GM18861 (cell line): Measurements from ENCODE around the gene KLHL6.
A peak's percentile ranks its signal among the peaks of the same experiment; 100 is the strongest.
"Not testable (repeated sequence)": the region's sequence is repeated elsewhere in the genome, so short reads cannot be mapped to it uniquely, and the experiment has no call there.

Source experiments
- ATAC-seq: cut with Tn5 transposase; IDR thresholded peaks from one replicate; pipeline ENCODE4 v1.9.1; 2021; ENCODE audit not compliant: unreplicated experiment

The KLHL6 gene

DNA sequence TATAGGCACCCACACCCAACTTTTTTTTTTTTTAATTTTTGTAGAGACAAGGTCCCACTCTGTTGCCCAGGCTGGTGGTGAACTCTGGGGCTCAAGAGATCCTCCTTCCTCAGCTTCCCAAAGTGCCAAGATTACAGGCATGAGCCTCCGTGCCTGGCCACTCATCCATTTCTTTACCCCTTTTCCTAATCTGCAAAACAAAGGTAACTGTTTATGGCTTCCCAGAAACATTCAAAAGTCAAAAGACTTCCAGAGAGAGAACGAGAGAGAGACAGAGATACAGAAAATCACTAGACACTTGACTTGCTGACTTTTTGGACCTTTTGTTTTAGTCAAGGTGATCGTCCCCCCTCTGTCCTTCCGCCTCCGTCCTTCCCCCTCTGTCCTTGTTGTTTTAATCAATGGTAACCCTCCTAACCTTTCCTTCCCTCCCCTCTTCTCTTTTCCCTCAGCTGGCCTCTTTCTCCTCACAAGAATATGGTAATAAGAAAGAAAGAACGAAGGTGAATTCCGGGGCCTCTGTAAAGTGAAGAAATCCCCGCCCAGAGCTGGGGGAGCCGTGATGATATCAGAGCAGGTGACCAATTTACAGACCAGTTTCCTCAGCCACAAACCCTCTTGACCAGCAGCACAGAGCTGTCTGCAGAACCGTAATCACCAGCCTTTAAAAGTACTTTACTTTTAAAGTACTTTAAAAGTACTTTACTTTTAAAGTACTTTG lies 21.9 kb downstream of the KLHL6 start:
- ATAC-seq = peak; percentile 41

DNA sequence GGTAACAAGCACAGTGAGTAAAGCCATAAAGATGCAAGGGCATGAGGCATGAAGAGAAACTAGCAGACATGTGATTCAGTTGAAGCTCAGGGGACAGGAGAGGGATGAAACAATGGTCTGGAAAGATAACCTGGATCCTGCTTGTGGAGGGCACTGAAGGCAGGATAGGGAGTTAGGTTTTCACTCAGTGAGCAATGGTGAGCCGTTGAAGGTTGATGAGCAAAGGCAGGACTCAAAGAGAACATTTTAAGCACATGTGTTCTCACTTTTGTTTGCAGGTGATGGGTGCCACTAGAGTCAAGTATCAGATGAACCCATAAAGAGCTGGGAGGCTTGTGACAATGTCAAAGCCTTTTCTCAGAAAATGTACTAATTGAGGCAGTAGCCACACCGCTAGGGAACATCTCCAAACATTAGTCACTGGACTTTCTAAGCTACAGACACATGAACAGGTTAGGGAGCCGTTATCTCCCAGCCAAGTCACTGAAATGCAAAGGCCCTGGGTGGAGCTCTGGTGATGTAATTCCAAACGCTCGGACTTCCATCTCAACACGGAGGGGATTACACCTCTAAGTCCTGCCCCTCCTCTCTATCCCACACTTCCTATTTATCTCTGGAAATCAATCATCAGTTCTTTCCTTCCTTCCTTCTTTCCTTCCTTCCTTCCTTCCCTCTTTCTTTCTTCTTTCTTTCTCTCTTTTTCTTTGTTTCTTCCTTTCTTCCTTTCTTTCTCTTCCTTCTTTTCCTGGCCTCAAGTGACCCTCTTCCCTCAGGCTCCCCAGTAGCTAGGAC lies 22.7 kb downstream of the KLHL6 start:
- ATAC-seq = no peak

DNA sequence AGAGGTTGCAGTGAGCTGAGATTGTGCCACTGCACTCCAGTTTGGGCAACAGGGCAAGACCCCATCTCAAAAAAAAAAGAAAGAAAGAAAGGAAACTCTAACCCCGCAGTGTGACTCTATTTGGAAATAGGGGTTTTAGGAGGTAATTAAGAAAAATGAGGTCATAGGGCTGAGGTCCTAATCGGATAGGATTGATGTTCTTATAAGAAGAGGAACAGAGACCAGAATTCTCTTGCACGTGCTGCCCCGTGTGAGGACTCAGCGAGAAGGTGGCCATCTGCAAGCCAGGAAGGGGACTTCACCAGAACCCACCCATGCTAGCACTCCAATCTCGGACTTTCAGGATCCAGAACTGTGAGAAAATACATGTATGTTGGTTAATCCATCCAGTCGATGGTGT lies 25.8 kb downstream of the KLHL6 start:
- ATAC-seq = no peak

DNA sequence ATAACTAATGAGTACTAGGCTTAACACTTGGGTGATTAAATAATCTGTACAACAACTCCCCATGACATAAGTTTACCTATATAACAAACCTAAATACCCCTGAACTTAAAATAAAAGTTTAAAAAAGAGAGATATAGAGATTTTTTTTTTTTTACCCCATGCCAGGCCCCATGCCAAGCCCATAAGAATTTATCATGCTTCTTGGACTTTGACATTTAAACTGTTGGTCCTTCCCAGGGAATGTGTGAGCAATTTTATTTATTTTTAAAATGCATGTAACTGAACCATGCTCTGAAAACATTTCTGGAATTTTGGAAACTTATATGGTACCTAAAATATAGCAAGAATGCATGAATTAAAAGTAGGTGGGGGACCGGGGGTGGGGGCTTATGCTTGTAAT lies 26.3 kb downstream of the KLHL6 start:
- no peak for ATAC-seq

DNA sequence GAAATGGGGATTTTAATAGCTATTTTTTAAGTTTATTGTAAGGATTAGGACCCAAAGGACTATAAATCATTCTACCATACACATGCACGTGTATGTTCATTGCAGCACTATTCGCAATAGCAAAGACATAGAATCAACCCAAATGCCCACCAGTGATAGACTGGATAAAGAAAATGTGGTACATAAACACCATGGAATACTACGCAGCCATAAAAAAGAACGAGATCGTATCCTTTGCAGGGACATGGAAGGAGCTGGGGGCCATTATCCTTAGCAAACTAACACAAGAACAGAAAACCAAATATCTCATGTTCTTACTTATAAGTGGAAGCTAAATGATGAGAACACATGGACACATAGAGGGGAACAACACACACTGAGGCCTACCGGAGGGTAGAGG lies 26.7 kb downstream of the KLHL6 start:
- not testable (repeated sequence) for ATAC-seq

DNA sequence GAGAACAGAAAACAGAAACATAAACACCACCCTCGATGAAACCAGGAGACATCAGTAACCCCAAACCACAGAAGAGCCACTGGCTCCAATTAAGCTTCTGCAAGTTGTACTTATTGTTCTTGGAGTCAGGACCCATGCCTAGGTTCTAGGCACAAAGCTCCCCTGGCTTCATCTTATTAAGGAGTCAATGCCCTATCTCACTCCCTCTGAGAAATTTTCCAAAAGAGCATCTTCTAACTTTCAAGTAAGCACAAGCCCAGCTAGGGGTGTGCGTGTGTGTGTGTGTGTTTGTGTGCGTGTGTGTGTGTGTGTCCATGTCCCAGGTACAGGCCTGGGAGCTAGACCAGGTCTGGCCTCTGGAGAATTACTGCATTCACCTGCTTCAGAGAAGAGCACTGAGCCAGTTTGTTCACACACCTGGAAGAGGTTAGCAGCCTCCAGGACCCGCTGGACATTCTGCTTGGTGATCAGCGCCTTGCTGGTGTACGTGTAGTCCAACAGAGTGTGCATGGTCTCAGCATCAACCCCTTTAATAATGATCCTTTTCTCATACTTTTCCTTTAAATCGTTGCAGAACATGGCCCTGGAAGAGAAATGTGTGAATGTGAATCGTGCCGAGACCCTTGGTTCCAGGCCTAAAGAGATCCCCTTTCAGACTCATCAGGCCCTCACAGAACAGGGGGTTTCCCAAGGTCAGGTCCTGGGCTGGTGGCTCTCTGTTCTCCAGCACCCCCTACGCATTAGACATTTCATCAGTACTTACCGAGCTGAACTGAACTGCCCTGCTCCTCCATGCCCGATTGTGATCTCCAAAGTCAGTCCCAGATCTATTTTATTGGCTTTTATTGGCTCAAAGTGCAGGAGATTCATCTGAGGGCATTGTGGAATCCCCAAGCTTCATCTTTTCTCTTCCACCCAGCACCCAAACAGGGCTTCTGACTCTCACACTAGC lies 27.8 kb downstream of the KLHL6 start:
- ATAC-seq = peak; percentile 85

DNA sequence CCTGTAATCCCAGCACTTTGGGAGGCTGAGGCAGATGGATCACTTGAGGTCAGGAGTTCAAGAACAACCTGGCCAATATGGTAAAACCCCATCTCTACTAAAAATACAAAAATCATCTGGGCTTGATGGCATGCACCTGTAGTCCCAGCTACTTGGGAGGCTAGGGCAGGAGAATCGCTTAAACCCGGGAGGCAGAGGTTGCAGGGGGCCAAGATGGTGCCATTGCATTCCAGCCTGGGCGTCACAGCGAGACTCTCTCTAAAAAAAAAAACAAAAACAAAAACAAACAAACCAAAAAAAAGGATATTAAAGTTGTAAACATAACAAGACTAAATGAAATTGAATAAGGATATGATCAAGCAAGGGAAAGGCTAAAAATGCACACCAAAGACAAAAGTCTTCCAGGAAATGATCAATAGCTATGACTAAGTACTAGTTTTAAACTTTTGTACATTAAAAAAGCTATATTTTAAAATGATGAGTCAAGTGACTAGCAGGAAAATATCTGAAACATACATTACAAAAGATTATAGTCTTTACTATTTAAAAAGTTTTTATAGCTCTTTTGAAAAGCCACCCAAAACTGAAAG lies 28.6 kb downstream of the KLHL6 start:
- peak; percentile 17 for ATAC-seq

DNA sequence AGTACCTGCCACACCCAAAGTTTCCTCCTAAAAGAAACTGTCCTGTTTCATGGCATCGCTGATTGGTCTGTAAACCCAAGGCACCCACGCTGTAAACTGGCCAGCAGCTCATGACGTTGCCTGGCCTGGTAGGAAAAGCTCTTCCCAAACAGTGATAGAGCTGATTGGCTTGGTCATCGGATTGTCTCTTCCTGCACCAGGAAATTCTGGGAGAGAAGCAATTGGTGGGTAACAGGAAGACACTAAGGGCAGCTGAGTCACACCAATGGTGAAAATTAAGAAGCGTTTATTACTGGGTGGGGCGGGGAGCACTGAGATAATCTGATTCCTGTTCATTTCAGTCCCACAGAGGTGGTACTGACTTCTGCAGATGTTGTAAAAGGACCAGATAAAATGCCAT lies 31.0 kb downstream of the KLHL6 start:
- ATAC-seq = no peak

DNA sequence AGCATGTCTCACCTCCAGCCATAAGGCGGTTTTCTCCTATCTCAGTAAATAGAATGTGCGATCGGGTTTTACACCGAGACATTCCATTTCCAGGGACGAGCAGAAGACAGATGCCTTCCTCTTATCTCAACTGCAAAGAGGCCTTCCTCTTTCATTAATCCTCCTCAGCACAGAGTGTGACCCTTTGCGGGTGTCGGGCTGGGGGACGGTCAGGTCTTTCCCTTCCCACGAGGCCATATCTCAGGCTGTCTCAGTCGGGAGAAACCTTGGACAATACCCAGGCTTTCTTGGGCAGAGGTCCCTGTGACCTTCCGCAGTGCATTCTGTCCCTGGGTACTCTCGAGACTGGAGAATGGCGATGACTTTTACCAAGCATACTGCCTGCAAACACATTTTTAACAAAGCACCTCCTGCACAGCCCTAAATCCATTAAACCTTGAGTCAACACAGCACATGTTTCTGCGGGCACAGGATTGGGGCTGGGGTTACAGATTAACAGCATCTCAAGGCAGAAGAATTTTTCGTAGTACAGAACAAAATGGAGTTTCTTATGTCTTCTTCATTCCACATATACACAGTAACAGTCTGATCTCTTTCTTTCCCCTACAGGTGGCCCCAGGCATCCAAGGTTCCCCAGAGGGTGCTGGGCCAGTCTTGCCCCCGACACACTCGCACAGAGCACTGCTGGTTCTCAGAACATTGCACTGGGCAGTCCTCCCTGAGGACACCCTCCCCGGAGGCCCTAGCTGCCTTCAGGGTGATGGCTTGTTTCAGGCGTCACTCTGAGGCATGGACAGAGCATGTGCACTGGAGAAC lies 34.6 kb downstream of the KLHL6 start:
- ATAC-seq = not testable (repeated sequence)

DNA sequence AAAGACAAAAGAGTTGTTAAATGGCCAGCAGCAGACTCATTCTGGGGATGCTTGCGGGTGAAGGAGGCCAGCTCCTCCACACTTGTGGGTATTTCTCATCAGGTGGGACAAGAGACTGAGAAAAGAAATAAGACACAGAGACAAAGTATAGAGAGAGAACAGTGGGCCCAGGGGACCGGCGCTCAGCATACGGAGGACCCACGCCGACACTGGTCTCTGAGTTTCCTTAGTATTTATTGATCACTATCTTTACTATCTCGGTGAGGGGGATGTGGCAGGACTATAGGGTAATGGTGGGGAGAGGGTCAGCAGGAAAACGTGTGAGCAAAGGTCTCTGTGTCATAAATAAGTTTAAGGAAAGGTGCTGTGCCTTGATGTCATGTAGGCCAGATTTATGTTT lies 35.2 kb downstream of the KLHL6 start:
- ATAC-seq = not testable (repeated sequence)

DNA sequence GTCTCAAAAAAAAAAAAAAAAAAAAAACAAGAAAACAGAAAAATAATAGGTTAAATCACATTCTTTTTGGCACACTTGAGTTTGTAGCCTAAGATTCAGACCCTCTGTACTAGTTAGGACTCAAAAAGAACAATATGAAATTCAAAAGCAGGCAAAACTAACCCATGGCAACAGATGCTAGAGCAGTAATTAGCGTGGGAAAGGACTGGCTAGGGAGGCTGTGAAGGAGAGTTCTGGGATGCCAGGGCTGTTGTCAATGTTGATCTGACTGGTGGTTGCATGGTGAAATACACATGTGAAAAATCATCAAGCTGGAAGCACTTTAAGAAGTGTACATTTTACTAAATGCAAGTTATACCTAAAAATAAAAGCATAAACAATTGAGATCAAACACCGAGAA lies 35.6 kb downstream of the KLHL6 start:
- no peak for ATAC-seq

DNA sequence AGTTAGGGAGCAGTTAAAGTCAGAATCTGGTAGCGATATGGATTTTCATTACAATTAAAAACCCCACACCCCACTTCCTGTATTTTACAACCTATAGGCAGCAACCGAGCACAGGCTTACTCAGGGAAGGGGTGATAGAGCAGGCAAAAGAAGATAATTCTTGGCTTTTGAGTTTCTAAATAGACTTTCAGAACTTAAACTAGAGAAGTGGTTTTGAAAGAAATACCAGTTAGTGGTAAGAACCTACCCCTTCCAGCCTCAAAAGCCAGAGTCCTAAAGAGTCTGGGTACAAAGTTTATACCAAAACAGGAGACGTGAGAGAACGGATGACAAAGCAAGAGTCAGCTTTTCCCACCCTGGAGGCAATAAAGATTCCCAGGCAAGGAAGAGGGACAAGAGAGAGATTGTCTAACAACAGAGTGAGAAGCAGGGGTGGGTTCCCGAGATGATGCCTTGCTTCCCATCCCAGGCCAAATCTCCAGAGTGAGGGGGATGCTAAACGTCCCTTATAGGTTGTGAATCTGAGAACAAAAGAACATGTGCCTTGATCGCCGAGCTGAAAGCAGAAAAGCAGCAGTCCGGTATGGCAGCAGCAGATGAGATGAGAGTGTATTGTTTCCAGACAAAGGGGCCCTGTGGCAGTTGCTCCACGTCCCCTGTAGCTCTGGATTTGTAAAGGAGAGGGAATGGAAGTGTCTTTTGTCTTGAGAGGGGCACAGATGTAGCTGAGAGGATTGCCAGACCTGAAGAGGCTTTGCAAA lies 36.8 kb downstream of the KLHL6 start:
- no peak for ATAC-seq

DNA sequence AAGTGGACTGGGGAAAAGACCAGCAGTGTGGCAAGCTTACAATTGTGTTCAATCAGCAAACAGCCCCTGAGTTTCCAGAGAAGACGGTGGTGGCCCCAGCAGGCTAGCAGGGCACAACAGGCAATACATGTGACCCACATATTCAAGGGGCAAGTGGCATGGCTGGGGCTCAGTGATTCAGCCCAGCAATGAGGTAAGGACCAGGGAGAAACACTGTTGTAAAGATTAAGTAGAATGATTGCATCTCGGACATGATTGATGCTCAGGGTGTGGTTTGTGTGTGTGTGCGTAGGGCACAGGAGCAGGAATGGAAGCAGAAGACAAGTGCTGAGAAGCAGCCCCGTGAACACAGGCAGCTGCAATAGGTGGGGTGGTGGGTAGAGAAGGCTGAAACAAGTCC lies 37.9 kb downstream of the KLHL6 start:
- no peak for ATAC-seq

DNA sequence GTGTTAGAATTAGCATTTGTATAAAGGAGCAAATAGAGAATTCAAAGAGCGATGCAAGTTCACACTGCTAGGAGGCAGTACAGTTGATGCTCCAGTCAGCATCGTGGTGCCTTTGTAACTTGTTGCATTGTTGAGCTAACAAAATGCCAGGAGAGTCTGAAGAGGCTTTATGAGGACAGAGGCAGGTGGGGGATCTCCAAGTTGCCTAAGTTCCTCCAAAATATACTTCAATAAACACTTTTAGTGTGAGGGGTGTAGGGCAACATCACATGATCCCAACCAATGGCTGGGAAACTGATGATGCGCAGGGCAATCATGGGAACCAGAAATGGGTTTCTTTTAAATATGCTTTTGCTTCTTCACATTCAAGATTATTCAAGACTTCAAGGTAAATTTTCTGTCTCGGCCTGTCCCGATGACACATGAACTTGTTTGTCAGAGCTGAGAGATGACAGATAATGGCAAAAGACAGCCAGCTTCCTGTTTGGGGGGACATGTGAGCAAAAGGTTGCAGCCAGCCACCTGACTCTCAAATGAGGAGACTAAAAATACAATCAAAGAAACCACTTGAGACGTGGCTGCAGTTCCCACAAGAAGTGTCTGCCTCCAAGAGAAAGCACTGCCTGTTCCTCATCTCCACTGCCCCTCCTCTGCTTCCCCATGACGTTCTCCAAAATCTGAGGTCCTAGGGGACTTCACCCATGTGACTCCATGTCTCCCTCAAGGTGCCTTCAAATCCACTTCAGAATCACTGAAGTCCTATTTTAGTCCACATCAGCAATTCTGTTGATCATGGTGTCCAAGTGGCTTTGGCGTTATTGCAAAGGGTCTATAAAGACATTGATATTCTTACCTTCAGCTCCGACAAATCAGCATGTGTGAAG lies 39.3 kb downstream of the KLHL6 start:
- ATAC-seq = peak; percentile 60

DNA sequence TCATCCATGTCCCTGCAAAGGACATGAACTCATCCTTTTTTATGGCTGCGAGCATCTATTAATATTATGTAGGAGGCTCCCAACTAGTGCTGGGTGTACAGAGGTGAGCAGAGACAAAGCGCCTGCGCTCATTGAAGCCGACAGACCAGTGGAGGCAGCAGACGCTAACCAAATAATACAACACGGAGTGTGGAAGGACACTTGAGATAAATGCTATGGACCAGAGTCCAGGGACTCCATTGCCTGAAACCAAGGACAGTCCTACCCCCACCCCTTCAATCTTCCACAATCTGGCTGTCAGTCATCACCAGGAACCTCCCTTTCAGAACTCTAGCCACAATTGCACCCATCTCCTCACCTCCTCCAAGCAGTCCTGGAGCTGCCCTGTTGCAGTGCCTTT lies 41.5 kb downstream of the KLHL6 start:
- ATAC-seq = no peak

DNA sequence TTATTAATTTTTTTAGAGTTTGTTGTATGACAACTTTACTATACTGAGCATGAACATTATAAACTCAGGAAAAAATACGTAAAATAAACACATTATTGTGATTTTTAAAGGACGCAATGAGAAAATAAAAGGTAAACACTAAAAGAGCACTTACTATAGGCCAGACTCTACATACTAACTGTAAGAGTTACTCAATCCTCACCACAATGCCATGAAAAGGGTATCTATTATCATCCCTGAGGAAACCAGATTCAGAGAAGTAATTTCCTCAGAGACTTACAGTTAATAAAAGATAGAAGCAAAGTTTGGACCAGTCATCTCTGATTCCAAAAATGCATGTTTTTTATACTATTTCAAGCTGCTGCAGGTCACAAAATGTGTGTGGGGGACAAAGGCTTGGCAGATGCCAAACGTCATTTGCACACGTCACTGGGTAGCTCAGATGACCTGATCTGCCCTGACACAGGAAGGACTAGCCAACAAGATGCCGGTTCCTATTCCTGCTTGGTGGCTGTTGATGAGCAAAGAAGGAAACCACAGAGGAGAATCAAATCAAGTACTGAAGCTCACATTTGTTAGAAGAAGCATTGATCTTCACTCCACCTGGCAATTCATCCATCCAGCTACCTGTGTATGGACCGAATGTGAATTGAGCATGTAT lies 42.3 kb downstream of the KLHL6 start:
- ATAC-seq = no peak

DNA sequence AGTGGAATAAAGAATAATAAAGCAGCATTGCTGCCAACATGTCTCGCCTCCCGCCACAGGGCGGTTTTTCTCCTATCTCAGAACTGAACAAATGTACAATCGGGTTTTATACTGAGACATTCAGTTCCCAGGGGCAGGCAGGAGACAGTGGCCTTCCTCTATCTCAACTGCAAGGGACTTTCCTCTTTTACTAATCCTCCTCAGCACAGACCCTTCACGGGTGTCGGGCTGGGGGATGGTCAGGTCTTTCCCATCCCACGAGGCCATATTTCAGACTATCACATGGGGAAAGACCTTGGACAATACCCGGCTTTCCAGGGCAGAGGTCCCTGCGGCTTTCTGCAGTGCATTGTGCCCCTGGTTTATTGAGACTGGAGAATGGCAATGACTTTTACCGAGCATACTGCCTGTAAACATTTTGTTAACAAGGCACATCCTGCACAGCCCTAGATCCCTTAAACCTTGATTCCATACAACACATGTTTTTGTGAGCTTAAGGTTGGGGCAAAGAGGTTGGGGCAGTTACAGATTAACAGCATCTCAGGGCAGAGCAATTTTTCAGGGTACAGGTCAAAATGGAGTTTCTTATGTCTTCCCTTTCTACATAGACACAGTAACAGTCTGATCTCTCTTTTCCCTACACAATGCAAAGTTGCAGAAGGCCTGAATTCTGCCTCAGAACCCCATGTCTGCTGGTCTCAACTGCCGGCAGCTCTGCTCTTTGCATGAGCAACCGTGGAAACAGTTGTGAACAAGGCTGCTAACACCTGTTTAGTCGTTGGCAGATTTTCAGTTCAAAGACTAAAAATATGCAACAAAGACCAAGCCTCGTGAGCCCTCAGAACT lies 44.0 kb downstream of the KLHL6 start:
- not testable (repeated sequence) for ATAC-seq
